ENCODE measurements around the gene GPC6. TPM values are rescaled to one million over a fixed set of nuclear protein-coding genes. Genes with fewer than 3 reads are reported as not detected.

Gene GPC6
- polyA plus RNA-seq, 2 donors, result 0.16 to 0.22 TPM

DNA sequence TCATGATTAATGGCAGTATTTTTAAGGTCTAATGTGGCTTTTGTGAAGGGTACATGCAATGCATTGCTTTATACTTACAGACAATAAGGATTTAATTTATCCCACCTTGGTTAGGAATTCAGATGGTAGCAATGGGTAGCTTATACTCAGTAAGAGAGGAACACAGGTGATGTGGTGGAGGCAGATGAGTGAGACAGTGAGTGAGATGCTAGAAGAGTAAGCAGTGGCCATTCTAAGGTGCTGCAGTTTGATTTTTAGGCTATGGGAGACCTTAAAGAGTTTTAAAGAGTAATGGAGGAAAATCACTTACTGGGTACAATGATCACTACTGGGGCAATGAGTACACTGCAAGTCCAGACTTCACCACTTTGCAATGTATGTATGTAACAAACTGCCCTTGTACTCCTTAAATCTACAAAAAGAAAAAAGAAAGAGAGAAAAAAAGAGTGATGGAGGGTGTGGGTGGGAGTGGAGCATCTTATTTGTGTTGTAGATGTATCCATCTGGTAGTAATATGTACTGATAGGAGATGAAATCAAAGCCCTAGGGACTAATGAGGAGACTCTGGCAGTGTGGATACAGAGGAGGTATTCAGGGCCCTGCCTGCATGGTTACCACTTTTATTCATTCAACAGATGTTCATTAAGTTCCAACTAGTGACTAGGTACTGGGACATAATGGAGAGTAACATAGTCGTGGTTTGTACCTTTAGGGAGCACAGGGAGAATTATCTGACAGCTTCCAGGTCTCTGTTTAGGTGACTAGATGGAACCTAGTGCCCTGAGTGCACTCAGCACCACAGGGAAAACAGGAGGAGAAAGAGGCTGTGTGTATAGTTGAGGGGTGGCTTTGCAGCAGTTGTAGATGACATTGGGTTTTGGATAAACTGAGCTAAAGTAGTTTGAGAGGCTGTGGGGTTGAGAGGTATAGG is 99.0 kb downstream of the GPC6 start:
- no peaks in the 10 kb centered on the region for H3K9me3 ChIP-seq (ENCODE audit: control insufficient read depth in 2 of 2, insufficient read depth in 1 of 2, low read depth in 1 of 2, low read length in 1 of 2)
- 63 to 64% methylated on average over 1 of the region's 1 CpG for WGBS, 2 donors

DNA sequence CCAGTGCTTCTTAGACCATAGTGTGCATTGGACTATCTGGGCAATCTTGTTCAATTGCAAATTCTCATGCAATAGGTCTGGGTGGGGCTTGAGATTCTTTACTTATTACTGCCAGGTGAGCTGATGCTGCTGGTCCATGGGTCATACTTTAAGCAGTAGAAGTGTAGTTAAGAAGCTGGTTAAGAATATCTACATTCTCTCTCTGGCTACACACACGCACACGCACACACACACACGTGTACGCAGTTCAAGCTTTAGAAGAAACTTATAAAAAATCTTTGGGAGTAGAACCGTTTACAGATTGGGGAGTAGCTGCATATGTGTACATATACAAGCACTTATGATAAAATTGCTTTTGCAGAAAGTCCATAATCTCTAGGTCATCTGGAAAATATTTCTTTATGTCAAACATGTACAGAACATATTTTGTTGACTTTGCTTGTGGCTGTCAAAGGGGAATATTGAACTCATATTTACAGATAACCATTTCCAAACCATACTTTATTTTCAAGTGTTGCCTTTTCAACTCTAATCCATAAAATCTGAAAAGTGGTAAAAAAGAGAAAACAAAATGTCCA is 99.7 kb downstream of the GPC6 start:
- no peaks in the 10 kb centered on the region for H3K9me3 ChIP-seq (ENCODE audit: control insufficient read depth in 2 of 2, insufficient read depth in 1 of 2, low read depth in 1 of 2, low read length in 1 of 2)
- no peaks in the 10 kb centered on the region for H3K36me3 ChIP-seq (ENCODE audit: control insufficient read depth in 2 of 2, insufficient read depth in 2 of 2, low read length in 1 of 2)
- H3K4me1 ChIP-seq (ENCODE audit: control insufficient read depth in 2 of 2, insufficient read depth in 2 of 2, low read length in 1 of 2), result no peaks in the 10 kb centered on the region
- no peak overlapping the region for H3K27ac ChIP-seq (ENCODE audit: low read depth in 2 of 2, low read length in 1 of 2)
- 72 to 79% methylated on average over 5 of the region's 5 CpGs for WGBS, 2 donors
- no peak overlapping the region for H3K4me3 ChIP-seq (ENCODE audit: low read depth in 1 of 2, low read length in 2 of 2)
- no peaks in the 10 kb centered on the region for H3K27me3 ChIP-seq (ENCODE audit: control insufficient read depth in 1 of 2, insufficient read depth in 2 of 2, low read length in 2 of 2)

More for the DNA sequence above, 99.0 kb downstream of the GPC6 start:
- Histone ChIP-seq H3K27ac (ENCODE audit: low read depth in 2 of 2, low read length in 1 of 2) (no peak overlapping the region), H3K4me1 (ENCODE audit: control insufficient read depth in 2 of 2, insufficient read depth in 2 of 2, low read length in 1 of 2) (no peaks in the 10 kb centered on the region), H3K27me3 (ENCODE audit: control insufficient read depth in 1 of 2, insufficient read depth in 2 of 2, low read length in 2 of 2) (no peaks in the 10 kb centered on the region), H3K36me3 (ENCODE audit: control insufficient read depth in 2 of 2, insufficient read depth in 2 of 2, low read length in 1 of 2) (no peaks in the 10 kb centered on the region), H3K4me3 (ENCODE audit: low read depth in 1 of 2, low read length in 2 of 2) (no peak overlapping the region)

DNA sequence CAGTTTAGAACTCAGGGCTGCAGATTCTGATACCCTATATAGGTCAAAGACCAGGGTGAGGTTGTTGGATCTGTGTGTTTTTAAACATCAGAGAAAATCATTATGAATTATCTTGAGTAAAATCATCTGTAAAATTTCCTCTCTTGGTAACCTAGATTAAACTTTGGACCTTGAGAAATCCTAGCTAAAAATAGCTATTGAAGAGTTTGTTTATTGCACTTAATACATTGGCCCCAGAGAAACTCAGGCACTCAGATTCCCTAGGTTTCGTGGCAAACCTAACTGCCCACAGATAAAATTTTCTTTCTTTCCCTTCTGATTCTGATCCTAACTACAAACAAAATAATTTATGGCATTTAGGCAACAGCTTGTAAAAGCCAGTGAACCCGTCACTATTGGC is 102.3 kb downstream of the GPC6 start:
- H3K4me1 ChIP-seq (ENCODE audit: control insufficient read depth in 2 of 2, insufficient read depth in 2 of 2, low read length in 1 of 2), result no peaks in the 10 kb centered on the region
- 38 to 42% methylated on average over 2 of the region's 2 CpGs for WGBS, 2 donors
- no peaks in the 10 kb centered on the region for H3K9me3 ChIP-seq (ENCODE audit: control insufficient read depth in 2 of 2, insufficient read depth in 1 of 2, low read depth in 1 of 2, low read length in 1 of 2)
- H3K4me3 ChIP-seq (ENCODE audit: low read depth in 1 of 2, low read length in 2 of 2), result no peak overlapping the region
- H3K27ac ChIP-seq (ENCODE audit: low read depth in 2 of 2, low read length in 1 of 2), result no peak overlapping the region
- no peaks in the 10 kb centered on the region for H3K27me3 ChIP-seq (ENCODE audit: control insufficient read depth in 1 of 2, insufficient read depth in 2 of 2, low read length in 2 of 2)
- no peaks in the 10 kb centered on the region for H3K36me3 ChIP-seq (ENCODE audit: control insufficient read depth in 2 of 2, insufficient read depth in 2 of 2, low read length in 1 of 2)

DNA sequence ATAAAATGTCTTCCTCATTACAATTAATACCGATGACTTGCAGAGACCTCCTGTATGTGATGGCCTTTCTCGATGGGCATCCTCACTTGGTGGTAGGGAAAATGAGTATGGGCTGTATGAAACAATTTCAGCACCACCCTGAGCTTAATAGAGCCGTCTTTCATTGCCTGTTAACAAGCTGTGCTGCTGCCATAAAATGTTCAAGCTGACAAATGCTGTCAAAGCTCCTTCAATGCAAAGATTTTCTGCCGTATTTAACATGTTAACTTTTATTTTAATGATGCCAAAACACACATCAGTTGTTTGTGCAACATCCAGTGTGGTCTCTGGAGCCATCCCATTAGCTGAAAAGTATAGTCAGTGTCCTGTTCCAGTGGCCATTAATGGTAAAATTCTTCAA is 110.1 kb downstream of the GPC6 start:
- 59 to 65% methylated on average over 4 of the region's 4 CpGs for WGBS, 2 donors
- Histone ChIP-seq H3K9me3 (ENCODE audit: control insufficient read depth in 2 of 2, insufficient read depth in 1 of 2, low read depth in 1 of 2, low read length in 1 of 2) (no peaks in the 10 kb centered on the region), H3K27me3 (ENCODE audit: control insufficient read depth in 1 of 2, insufficient read depth in 2 of 2, low read length in 2 of 2) (peaks cover 0 to 2% of the 10 kb centered on the region in 2 donors), H3K4me3 (ENCODE audit: low read depth in 1 of 2, low read length in 2 of 2) (no peak overlapping the region), H3K4me1 (ENCODE audit: control insufficient read depth in 2 of 2, insufficient read depth in 2 of 2, low read length in 1 of 2) (no peaks in the 10 kb centered on the region), H3K36me3 (ENCODE audit: control insufficient read depth in 2 of 2, insufficient read depth in 2 of 2, low read length in 1 of 2) (no peaks in the 10 kb centered on the region), H3K27ac (ENCODE audit: low read depth in 2 of 2, low read length in 1 of 2) (no peak overlapping the region)

DNA sequence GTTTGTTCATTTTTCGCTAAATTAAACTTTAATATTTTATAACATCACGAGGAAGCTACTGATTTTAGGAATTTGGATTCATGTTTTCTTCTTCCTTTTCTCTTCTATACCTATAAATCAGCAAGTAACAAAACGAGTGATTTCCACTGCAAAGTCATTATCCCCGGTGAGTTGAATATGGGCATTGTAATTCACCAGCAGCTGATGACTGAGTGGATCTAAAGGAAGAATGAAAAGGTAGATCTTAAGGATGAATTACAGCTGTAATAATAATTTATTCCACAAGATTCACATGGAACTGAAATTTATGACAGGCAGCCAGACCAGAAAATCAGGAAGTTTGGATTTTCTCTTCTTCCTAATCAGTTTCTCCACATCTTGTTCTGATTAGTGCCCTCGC is 111.4 kb downstream of the GPC6 start:
- no peak overlapping the region for H3K4me3 ChIP-seq (ENCODE audit: low read depth in 1 of 2, low read length in 2 of 2)
- peaks cover 0 to 2% of the 10 kb centered on the region in 2 donors for H3K27me3 ChIP-seq (ENCODE audit: control insufficient read depth in 1 of 2, insufficient read depth in 2 of 2, low read length in 2 of 2)
- no peaks in the 10 kb centered on the region for H3K9me3 ChIP-seq (ENCODE audit: control insufficient read depth in 2 of 2, insufficient read depth in 1 of 2, low read depth in 1 of 2, low read length in 1 of 2)
- H3K27ac ChIP-seq (ENCODE audit: low read depth in 2 of 2, low read length in 1 of 2), result no peak overlapping the region
- 72 to 75% methylated on average over 5 of the region's 5 CpGs for WGBS, 2 donors
- no peaks in the 10 kb centered on the region for H3K4me1 ChIP-seq (ENCODE audit: control insufficient read depth in 2 of 2, insufficient read depth in 2 of 2, low read length in 1 of 2)
- no peaks in the 10 kb centered on the region for H3K36me3 ChIP-seq (ENCODE audit: control insufficient read depth in 2 of 2, insufficient read depth in 2 of 2, low read length in 1 of 2)

DNA sequence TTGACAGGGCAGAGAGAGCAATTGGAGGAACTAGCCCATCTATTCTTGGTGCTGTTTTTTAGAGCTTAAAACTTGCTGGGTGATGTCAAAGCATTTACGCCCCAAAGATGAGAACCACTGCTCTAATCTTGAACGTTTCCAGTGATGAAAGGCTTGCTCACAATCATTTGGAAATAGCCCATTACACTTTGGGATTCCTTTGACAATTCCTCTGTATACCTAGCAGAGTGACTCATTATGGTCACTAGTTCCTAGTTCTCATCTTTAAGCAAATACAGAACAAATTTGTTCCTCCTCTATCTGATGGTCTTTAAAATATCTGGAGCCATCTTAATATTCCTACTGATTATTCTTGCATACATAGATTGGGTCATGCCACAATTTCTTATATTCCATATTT is 112.3 kb downstream of the GPC6 start:
- 70 to 73% methylated on average over 2 of the region's 2 CpGs for WGBS, 2 donors
- H3K4me3 ChIP-seq (ENCODE audit: low read depth in 1 of 2, low read length in 2 of 2), result no peak overlapping the region
- H3K4me1 ChIP-seq (ENCODE audit: control insufficient read depth in 2 of 2, insufficient read depth in 2 of 2, low read length in 1 of 2), result no peaks in the 10 kb centered on the region
- H3K27ac ChIP-seq (ENCODE audit: low read depth in 2 of 2, low read length in 1 of 2), result no peak overlapping the region
- no peaks in the 10 kb centered on the region for H3K36me3 ChIP-seq (ENCODE audit: control insufficient read depth in 2 of 2, insufficient read depth in 2 of 2, low read length in 1 of 2)
- H3K27me3 ChIP-seq (ENCODE audit: control insufficient read depth in 1 of 2, insufficient read depth in 2 of 2, low read length in 2 of 2), result peaks cover 0 to 2% of the 10 kb centered on the region in 2 donors
- no peaks in the 10 kb centered on the region for H3K9me3 ChIP-seq (ENCODE audit: control insufficient read depth in 2 of 2, insufficient read depth in 1 of 2, low read depth in 1 of 2, low read length in 1 of 2)

DNA sequence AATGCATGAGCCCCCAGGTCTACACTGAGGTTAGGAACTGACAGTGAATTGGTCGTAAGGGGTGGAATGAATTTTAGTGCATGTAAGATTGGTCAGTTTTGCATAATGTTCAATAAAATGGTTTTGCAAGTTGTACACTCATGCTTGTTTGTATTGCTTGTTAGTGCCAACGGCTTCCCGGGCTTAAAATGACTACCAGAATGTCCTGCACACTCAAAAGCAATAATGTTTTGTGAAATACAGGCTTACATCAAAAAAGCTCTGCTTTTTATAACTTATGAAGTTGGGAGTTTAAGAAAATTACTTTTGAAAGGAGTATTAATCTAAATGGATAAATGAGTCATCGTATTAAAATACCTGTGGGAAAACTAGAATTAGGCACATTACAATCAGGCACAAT is 112.9 kb downstream of the GPC6 start:
- Histone ChIP-seq H3K4me1 (ENCODE audit: control insufficient read depth in 2 of 2, insufficient read depth in 2 of 2, low read length in 1 of 2) (no peaks in the 10 kb centered on the region), H3K36me3 (ENCODE audit: control insufficient read depth in 2 of 2, insufficient read depth in 2 of 2, low read length in 1 of 2) (no peaks in the 10 kb centered on the region), H3K27me3 (ENCODE audit: control insufficient read depth in 1 of 2, insufficient read depth in 2 of 2, low read length in 2 of 2) (peaks cover 0 to 2% of the 10 kb centered on the region in 2 donors), H3K27ac (ENCODE audit: low read depth in 2 of 2, low read length in 1 of 2) (no peak overlapping the region), H3K4me3 (ENCODE audit: low read depth in 1 of 2, low read length in 2 of 2) (no peak overlapping the region), H3K9me3 (ENCODE audit: control insufficient read depth in 2 of 2, insufficient read depth in 1 of 2, low read depth in 1 of 2, low read length in 1 of 2) (no peaks in the 10 kb centered on the region)
- 90% methylated on average over 4 of the region's 4 CpGs for WGBS, 2 donors

DNA sequence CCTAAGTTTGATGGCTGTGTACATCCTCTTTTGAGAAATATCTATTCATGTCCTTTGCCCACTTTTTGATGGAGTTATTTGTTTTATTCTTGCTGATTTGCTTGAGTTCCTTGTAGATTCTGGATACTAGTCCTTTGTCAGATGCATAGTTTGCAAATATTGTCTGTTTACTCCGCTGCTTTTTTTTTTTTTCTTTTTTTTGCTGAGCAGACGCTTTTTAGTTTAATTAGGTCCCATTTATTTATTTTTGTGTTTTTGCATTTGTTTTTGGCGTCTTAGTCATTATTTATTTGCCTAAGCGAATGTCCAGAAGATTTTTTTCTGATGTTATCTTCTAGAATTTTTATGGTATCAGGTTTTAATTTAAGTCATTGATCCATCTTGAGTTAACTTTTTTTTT is 114.9 kb downstream of the GPC6 start:
- WGBS, 2 donors, result 85 to 88% methylated on average over 4 of the region's 4 CpGs
- Histone ChIP-seq H3K4me1 (ENCODE audit: control insufficient read depth in 2 of 2, insufficient read depth in 2 of 2, low read length in 1 of 2) (no peaks in the 10 kb centered on the region), H3K9me3 (ENCODE audit: control insufficient read depth in 2 of 2, insufficient read depth in 1 of 2, low read depth in 1 of 2, low read length in 1 of 2) (no peaks in the 10 kb centered on the region), H3K4me3 (ENCODE audit: low read depth in 1 of 2, low read length in 2 of 2) (no peak overlapping the region), H3K36me3 (ENCODE audit: control insufficient read depth in 2 of 2, insufficient read depth in 2 of 2, low read length in 1 of 2) (no peaks in the 10 kb centered on the region), H3K27me3 (ENCODE audit: control insufficient read depth in 1 of 2, insufficient read depth in 2 of 2, low read length in 2 of 2) (no peaks in the 10 kb centered on the region), H3K27ac (ENCODE audit: low read depth in 2 of 2, low read length in 1 of 2) (no peak overlapping the region)

DNA sequence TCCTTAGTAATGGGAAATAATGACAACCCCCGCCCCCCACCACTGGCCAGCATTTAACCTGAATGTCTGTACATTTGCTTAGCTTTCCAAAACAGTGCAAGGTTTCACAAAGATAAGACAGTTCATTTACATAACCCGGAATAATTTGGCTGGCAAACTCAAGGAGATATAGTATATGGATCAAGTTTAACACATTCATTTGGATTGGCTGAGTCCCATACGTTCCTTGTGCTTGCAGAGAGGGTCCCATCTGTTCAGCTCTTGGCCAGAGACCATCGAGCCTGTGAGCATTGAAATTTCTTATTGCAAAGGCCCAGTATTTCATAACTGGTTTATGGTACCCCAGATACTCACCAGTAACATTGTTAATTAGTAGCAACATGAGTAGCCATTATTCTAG is 116.5 kb downstream of the GPC6 start:
- H3K4me1 ChIP-seq (ENCODE audit: control insufficient read depth in 2 of 2, insufficient read depth in 2 of 2, low read length in 1 of 2), result no peaks in the 10 kb centered on the region
- no peaks in the 10 kb centered on the region for H3K36me3 ChIP-seq (ENCODE audit: control insufficient read depth in 2 of 2, insufficient read depth in 2 of 2, low read length in 1 of 2)
- no peaks in the 10 kb centered on the region for H3K27me3 ChIP-seq (ENCODE audit: control insufficient read depth in 1 of 2, insufficient read depth in 2 of 2, low read length in 2 of 2)
- H3K27ac ChIP-seq (ENCODE audit: low read depth in 2 of 2, low read length in 1 of 2), result no peak overlapping the region
- no peaks in the 10 kb centered on the region for H3K9me3 ChIP-seq (ENCODE audit: control insufficient read depth in 2 of 2, insufficient read depth in 1 of 2, low read depth in 1 of 2, low read length in 1 of 2)
- H3K4me3 ChIP-seq (ENCODE audit: low read depth in 1 of 2, low read length in 2 of 2), result no peak overlapping the region
- 66 to 72% methylated on average over 4 of the region's 4 CpGs for WGBS, 2 donors
